Measurements from ENCODE around the gene EDN3.

GRCh38 chr20:59289994-59290393 lies 10.4 kb upstream of the EDN3 start:
- TF ChIP-seq ZNF565 (CRISPR knock-in tag; conservative IDR thresholded peaks at IDR 0.05; ENCODE audit: low read depth) = no peak
- TF ChIP-seq CSDC2 (CRISPR knock-in tag; IDR thresholded peaks at IDR 0.05) = no peak
- TF ChIP-seq ZFP3 (CRISPR knock-in tag; IDR thresholded peaks at IDR 0.05) = no peak
- TF ChIP-seq ISL1 (CRISPR knock-in tag; IDR thresholded peaks at IDR 0.05) = no peak
- no peak for TF ChIP-seq PATZ1 (CRISPR knock-in tag; IDR thresholded peaks at IDR 0.05; ENCODE audit: borderline replicate concordance)
- no peak for TF ChIP-seq SNAI2 (CRISPR knock-in tag; IDR thresholded peaks at IDR 0.05)

Data from SK-N-SH treated with all-trans-retinoic acid at 6 μM for 48 hours (cell line).